ENCODE results near the gene TCF7.

Gene TCF7

GRCh38 chr5:134113363-134113889 is 1.1 kb upstream of the TCF7 start:
- DNase-seq (ENCODE audit: low spot score) = no peak

- peak; percentile 35 for DNase-seq (ENCODE audit: low spot score)
Observed at GRCh38 chr5:134114886-134115805, 665 bp downstream of the TCF7 start.

GRCh38 chr5:134115806-134116175 is 1.3 kb downstream of the TCF7 start:
- no peak for DNase-seq (ENCODE audit: low spot score)

GRCh38 chr5:134116286-134116685 is 1.8 kb downstream of the TCF7 start:
- no peak for DNase-seq (ENCODE audit: low spot score)

GRCh38 chr5:134116789-134117761 is 2.6 kb downstream of the TCF7 start:
- no peak for DNase-seq (ENCODE audit: low spot score)

GRCh38 chr5:134118212-134118835 is 3.8 kb downstream of the TCF7 start:
- DNase-seq (ENCODE audit: low spot score) = no peak

GRCh38 chr5:134119720-134120119 is 5.2 kb downstream of the TCF7 start:
- DNase-seq (ENCODE audit: low spot score) = no peak

- DNase-seq (ENCODE audit: low spot score) = no peak
Observed at GRCh38 chr5:134120386-134121138, 6.1 kb downstream of the TCF7 start.

GRCh38 chr5:134122530-134122929 is 8.0 kb downstream of the TCF7 start:
- DNase-seq (ENCODE audit: low spot score) = no peak

GRCh38 chr5:134123360-134123759 is 8.9 kb downstream of the TCF7 start:
- no peak for DNase-seq (ENCODE audit: low spot score)

GRCh38 chr5:134124289-134125038 is 10.0 kb downstream of the TCF7 start:
- DNase-seq (ENCODE audit: low spot score) = peak; percentile 58

GRCh38 chr5:134125039-134126015 is 10.8 kb downstream of the TCF7 start:
- peak; percentile 86 for DNase-seq (ENCODE audit: low spot score)

GRCh38 chr5:134127376-134127861 is 12.9 kb downstream of the TCF7 start:
- no peak for DNase-seq (ENCODE audit: low spot score)

GRCh38 chr5:134127988-134128647 is 13.6 kb downstream of the TCF7 start:
- no peak for DNase-seq (ENCODE audit: low spot score)

- DNase-seq (ENCODE audit: low spot score) = no peak
Observed at GRCh38 chr5:134128648-134128995, 14.1 kb downstream of the TCF7 start.

GRCh38 chr5:134129411-134130238 is 15.1 kb downstream of the TCF7 start:
- DNase-seq (ENCODE audit: low spot score) = no peak

- no peak for DNase-seq (ENCODE audit: low spot score)
Observed at GRCh38 chr5:134130239-134130945, 15.9 kb downstream of the TCF7 start.

All from AG20443 (cell line).